ENCODE measurements around the gene DHX8.

DNA sequence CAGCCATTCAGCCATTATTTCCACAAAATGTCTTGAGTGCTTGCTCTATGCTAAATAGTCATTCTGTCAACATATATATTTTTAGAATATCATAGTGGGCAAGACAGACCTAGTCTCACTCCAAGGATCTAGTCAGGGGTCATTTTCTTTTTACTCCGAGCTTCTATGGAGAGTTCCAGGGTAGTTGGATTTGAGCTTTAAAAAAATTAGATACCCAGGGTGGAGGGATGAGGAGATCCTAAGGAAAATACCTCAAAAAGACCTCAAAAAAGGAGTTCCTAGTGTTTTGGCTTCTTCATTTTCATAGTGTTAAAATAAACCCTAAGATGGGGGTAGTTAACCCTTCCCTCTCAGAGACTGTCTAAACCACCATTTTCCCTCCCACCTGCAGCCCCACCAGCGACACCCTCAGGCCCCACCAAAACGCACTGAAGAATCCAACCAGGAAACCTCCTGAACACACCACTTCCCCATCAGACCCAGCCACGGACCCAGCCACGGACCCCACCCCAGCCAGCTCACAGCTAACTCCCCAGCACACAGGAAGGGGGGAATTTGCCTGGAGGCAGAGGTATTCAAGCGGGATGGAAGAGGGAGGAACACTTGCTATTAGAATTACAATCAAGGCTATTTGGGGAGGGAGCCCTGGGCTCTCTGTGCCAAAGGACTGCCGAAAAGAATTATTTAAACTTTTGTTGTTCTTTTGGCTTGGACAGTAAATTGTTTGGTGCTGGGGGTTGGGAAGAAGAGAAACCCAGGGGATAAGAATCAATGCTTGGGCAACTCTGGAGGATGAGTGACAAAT is 60.2 kb downstream of the DHX8 start:
- TF ChIP-seq GATA2 (IDR thresholded peaks at IDR 0.05; ENCODE audit: low read depth, low read length) (no peak), GATA3 (IDR thresholded peaks at IDR 0.05; ENCODE audit: low read depth, low read length) (no peak)

Data from SH-SY5Y (cell line).